Mucosa of stomach (tissue), 1 donor: ENCODE data around the gene SLC8A1.
"Not testable (repeated sequence)": the region's sequence is repeated elsewhere in the genome, so short reads cannot be mapped to it uniquely, and the experiment has no call there.

ENCODE experiments used
- H3K27me3 ChIP-seq: one replicate; pipeline ENCODE4 v1.7.0; 2013; ENCODE audit warnings: mild to moderate bottlenecking, low read length; ENCODE audit not compliant: control insufficient read depth, insufficient read depth
- H3K36me3 ChIP-seq: one replicate; pipeline ENCODE4 v1.7.0; 2013; ENCODE audit warnings: low read length; ENCODE audit not compliant: control insufficient read depth, insufficient read depth
- H3K4me1 ChIP-seq: one replicate; pipeline ENCODE4 v1.7.0; 2013; ENCODE audit warnings: mild to moderate bottlenecking, low read length; ENCODE audit not compliant: control insufficient read depth, insufficient read depth
- H3K4me3 ChIP-seq: one replicate; pipeline ENCODE4 v1.7.0; 2013; ENCODE audit warnings: low read length
- H3K9ac ChIP-seq: one replicate; pipeline ENCODE4 v1.7.0; 2013; ENCODE audit warnings: mild to moderate bottlenecking, low read length, moderate library complexity
- H3K9me3 ChIP-seq: one replicate; pipeline ENCODE4 v1.7.0; 2013; ENCODE audit warnings: mild to moderate bottlenecking, low read length, moderate library complexity; ENCODE audit not compliant: control insufficient read depth
- donor health status: Pancreatic carcinoma.

SLC8A1 gene

DNA sequence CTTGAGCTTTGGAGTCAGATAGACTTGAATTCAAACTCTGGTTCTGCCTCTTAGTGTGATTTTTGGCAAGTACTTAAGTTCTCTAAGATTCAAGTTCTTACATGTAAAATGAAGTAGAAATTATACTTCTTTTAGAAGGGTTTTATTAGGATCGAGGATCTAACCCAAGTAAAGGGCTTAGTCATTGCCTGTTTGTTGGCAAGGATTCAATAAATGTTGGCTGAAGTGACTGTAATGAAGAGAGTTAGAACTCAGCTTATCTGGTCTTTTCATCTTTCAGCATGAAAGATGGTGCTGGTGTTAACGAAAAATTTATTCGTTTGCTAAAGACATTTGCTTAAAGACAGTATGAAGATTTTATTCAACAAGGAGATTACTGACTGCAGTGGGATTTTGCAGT is 356.9 kb downstream of the SLC8A1 start:
- Histone ChIP-seq H3K4me1 (peaks cover 5% of the 10 kb centered on the region), H3K27me3 (no peaks in the 10 kb centered on the region), H3K36me3 (no peaks in the 10 kb centered on the region), H3K9me3 (no peaks in the 10 kb centered on the region), H3K9ac (no peak overlapping the region), H3K4me3 (no peak overlapping the region)

DNA sequence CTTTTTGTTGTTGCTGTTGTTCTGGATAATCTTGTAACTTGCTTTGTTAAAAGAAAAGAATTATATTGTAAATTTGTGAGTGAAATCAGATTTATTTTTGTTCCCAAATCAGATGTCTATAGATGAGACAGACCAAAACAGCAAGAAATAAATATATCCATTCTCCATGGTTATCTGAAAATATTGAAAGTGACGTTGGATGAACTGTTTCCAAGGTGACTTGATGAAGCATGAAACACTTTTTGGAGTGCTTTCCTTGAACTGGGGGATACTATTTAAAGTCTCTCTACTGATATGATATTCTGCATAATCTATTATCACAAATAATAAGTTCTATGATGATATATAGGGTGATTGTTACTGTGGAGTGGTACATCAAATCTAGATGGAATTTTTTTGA is 357.4 kb downstream of the SLC8A1 start:
- Histone ChIP-seq H3K4me3 (no peak overlapping the region), H3K9ac (no peak overlapping the region), H3K36me3 (no peaks in the 10 kb centered on the region), H3K9me3 (no peaks in the 10 kb centered on the region), H3K4me1 (peaks cover 5% of the 10 kb centered on the region), H3K27me3 (no peaks in the 10 kb centered on the region)

DNA sequence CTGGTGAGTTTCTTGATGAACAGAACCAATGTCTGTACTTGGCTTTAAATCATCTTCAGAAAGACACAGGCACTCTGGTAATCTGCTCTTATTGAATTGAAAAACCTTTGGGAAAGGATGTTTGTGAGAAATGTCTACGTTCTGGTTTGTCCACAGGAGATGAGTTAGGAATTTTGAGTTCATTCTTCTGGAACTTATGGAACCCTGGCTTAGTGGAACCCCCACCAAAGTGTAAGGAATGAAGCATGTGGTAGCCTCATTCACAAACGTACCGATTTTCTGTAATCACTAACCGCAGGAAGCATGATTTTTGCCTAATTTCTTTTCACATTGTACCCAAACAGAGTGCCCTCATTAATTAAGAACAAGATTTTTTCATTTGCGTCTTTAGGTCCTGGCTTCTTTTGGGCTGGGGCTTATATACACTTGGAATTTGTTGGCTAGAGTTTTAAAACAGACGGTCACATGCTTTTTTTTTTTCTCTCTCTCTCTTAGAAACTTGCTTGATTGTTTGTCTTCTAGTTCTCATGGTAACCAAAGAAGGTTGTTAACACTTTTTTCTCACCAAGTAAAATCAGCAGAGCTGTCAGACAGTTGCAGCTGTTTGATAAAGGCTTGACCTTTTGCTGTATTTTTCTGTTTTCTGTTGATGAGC is 358.7 kb downstream of the SLC8A1 start:
- peaks cover 5% of the 10 kb centered on the region for H3K4me1 ChIP-seq
- H3K27me3 ChIP-seq: no peaks in the 10 kb centered on the region
- H3K9ac ChIP-seq: no peak overlapping the region
- H3K4me3 ChIP-seq: no peak overlapping the region
- H3K36me3 ChIP-seq: no peaks in the 10 kb centered on the region
- H3K9me3 ChIP-seq: no peaks in the 10 kb centered on the region

DNA sequence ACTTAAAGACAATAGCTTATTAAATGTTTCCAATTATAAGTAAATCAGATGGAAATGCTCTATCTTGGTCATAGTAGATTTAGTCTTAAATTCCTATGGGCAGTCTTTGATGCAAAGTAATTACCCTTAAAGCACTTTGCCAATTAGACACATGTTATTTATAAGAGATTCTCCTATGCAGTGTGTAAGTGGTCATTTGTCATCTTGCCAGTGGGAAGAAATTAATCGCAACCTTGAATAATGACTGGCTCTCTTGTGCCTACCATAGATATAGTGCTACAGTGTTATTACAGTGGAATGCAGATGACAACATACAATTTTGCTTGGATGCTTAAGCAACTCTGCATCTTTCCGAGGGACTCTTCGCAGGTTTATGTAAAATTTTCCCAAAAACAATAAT is 361.8 kb downstream of the SLC8A1 start:
- Histone ChIP-seq H3K4me1 (no peaks in the 10 kb centered on the region), H3K27me3 (no peaks in the 10 kb centered on the region), H3K36me3 (no peaks in the 10 kb centered on the region), H3K9ac (no peak overlapping the region), H3K9me3 (no peaks in the 10 kb centered on the region), H3K4me3 (no peak overlapping the region)

DNA sequence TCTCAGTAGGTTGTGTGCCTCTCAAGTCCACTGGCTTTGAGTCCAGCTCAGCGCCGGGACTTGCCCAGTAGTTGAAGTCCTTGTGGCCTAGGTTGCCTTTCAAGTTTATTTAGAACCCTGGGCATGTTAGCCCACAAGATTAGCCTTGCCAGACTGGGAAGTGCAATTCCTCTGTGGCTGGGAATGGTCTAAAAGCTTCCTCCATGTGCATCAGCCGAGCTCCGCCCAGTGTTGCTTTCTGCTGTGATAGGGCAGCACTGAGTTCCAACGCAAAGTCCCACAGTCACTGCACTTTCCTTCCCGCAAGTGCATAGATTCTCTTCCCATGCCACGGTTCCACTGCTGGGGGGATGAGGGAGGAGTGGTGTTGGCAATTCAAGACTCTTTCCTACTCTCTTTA is 364.0 kb downstream of the SLC8A1 start:
- no peaks in the 10 kb centered on the region for H3K4me1 ChIP-seq
- H3K4me3 ChIP-seq: no peak overlapping the region
- no peaks in the 10 kb centered on the region for H3K36me3 ChIP-seq
- H3K9me3 ChIP-seq: no peaks in the 10 kb centered on the region
- H3K27me3 ChIP-seq: no peaks in the 10 kb centered on the region
- no peak overlapping the region for H3K9ac ChIP-seq

DNA sequence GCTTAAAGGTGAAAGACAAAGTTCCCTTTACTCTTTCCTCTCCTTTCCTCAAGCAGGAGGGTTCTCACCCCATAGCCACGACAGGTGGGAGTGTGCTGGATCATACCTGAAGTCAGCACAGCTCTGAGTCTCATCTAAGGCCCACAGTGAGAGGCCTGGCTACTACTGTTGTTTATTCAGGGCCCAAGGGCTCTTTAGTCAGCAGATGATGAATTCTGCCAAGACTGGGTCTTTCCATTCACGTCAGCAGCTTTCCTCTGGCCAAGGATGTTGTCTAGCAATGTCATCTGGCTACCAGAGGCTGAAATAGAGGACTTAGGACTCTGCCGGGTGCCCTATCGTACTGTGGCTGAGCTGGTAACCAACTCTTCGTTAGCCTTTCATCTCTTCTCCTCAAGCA is 364.5 kb downstream of the SLC8A1 start:
- no peaks in the 10 kb centered on the region for H3K27me3 ChIP-seq
- H3K4me1 ChIP-seq: no peaks in the 10 kb centered on the region
- H3K9ac ChIP-seq: no peak overlapping the region
- H3K9me3 ChIP-seq: no peaks in the 10 kb centered on the region
- no peak overlapping the region for H3K4me3 ChIP-seq
- H3K36me3 ChIP-seq: no peaks in the 10 kb centered on the region

DNA sequence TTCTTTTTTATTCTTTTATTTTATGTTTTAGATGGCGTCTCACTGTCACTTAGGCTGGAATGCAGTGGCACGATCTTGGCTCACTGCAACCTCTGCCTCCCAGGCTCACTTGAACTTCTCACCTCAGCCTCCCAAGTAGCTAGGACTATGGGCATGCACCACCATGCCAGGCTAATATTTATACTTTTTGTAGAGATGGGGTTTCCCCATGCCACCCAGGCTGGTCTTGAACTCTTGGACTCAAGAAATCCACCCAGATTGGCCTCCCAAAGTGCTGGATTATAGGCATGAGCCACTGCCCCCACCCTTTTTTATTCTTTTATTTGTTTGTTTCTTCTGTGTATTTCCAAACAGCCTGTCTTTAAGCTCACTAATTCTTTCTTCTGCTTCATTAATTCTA is 366.1 kb downstream of the SLC8A1 start:
- no peaks in the 10 kb centered on the region for H3K4me1 ChIP-seq
- H3K9ac ChIP-seq: no peak overlapping the region
- H3K4me3 ChIP-seq: no peak overlapping the region
- no peaks in the 10 kb centered on the region for H3K36me3 ChIP-seq
- no peaks in the 10 kb centered on the region for H3K9me3 ChIP-seq
- no peaks in the 10 kb centered on the region for H3K27me3 ChIP-seq

DNA sequence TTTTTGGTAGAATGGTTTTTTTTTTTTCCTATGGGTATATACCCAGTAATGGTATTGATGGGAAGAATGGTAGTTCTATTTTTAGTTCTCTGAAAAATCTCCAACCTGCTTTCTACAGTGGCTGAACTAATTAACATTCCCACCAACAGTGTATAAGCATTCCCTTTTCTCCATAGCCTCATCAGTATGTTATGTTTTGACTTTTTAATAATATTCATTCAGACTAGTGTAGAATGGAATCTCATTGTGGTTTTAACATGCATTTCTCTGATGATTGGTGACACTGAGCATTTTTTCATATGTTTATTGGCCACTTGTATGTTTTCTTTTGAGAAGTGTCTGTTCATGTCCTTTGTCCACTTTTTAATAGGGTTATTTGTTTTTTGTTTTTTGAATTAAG is 378.6 kb downstream of the SLC8A1 start:
- H3K4me1 ChIP-seq, H3K9ac ChIP-seq, H3K36me3 ChIP-seq, H3K4me3 ChIP-seq, H3K9me3 ChIP-seq, H3K27me3 ChIP-seq: not testable (repeated sequence)

DNA sequence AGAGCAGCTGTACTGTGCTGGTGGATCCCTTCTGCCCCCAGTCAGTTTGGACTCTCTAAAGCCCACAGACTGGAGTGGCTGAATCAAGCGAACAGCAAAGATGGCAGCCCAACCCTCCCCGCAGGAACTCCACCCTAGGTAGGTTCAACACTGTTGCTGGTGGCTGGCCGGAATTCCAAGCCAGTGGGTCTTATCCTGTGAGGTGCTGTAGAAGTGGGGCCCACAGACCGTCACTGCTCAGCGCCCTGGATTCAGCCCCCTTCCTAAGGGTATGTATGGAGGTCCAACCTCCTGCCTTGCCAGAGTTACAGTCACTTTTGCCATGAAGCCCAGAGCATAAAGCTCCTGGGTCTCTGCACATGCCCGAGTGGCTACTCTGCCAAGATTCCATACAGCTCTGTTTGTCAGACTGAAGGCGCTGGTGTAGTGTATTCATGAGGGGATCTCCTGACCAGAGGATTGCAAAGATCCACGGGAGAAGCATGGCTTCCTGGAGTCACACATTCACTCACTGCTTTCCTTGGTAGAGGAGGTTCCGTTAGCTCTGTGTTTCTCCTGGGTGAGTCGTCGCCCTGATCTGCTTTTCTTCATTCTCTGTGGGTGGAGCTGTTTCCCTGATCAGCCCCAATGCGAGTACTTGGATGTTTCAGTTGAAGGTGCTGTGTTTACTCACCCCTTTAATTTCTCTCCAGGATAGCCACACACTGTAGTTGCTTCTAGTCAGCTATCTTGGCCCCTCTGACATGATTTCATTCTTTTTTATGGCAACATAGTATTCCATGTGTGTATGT is 379.3 kb downstream of the SLC8A1 start:
- Histone ChIP-seq H3K4me3 (no peak overlapping the region), H3K9me3 (no peaks in the 10 kb centered on the region), H3K36me3 (no peaks in the 10 kb centered on the region), H3K9ac (no peak overlapping the region), H3K4me1 (no peaks in the 10 kb centered on the region), H3K27me3 (no peaks in the 10 kb centered on the region)

DNA sequence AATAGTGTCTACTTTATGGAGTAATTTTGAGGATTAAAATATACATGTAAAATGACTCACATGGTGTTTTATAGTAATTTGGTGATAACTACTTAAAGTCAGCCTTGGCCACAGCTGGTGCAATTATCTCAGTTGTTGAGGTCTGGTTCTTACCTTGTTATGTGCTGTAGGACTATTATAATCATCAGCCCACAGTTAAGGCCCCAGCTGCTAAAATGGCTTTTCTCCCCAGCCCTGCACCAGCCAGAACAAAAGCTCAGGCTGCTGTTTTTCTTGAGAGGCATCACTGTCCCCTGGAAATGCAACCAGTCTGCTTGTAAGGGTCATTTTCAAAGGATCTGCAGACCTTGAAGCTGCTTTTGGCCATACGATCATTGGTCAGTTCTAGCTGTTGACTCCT is 389.5 kb downstream of the SLC8A1 start:
- Histone ChIP-seq H3K4me3 (no peak overlapping the region), H3K9ac (no peak overlapping the region), H3K4me1 (no peaks in the 10 kb centered on the region), H3K27me3 (no peaks in the 10 kb centered on the region), H3K9me3 (no peaks in the 10 kb centered on the region), H3K36me3 (no peaks in the 10 kb centered on the region)

DNA sequence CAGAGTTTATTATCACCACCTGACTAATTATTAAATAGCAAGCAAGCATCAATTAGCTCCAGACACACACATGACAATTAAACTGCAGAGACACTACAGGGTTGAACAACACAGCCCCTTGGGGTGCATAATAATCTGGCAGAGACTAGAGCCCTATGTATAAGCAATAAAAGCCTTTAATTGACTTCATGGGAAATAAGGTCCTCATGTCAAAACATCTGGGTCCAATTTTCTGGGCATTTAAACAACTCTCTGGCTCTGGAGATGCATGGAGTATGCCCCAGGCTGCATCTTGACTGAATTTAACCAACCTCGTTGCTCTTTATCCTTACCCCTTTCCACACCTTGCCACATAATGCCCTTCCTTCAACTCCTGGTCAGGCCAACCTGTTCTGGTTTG is 402.1 kb downstream of the SLC8A1 start:
- H3K4me3 ChIP-seq: no peak overlapping the region
- no peaks in the 10 kb centered on the region for H3K36me3 ChIP-seq
- H3K27me3 ChIP-seq: no peaks in the 10 kb centered on the region
- H3K9me3 ChIP-seq: no peaks in the 10 kb centered on the region
- no peak overlapping the region for H3K9ac ChIP-seq
- no peaks in the 10 kb centered on the region for H3K4me1 ChIP-seq

DNA sequence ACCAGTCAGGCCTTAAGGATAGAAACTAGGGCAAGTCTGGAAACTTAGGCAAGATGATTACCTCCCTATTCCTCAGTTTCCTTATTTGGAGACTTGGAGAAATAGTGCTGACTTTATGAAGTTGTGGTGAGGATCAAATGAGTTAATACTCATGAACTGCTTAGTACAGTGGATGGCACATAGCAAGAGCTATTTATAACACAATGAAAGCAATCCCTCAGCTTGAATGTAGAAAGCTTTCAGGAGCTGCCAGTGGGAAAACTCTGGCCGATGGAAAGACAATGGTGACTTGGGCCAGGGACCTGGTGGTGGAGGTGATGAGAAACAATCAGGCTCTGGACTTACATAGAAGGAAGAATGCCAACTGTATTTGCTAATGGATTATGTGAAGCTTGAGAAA is 403.4 kb downstream of the SLC8A1 start:
- Histone ChIP-seq H3K9me3 (no peaks in the 10 kb centered on the region), H3K4me3 (no peak overlapping the region), H3K9ac (no peak overlapping the region), H3K27me3 (no peaks in the 10 kb centered on the region), H3K4me1 (no peaks in the 10 kb centered on the region), H3K36me3 (no peaks in the 10 kb centered on the region)
